ENCODE measurements around the gene CCKAR. TPM values are rescaled to one million over a fixed set of nuclear protein-coding genes. Genes with fewer than 3 reads are reported as not detected.

Gene CCKAR
- total RNA-seq, 4 donors from 2014 or later: 0.27 to 0.79 TPM; not detected in 2

- H3K4me3 ChIP-seq: no peak overlapping the region
- H3K36me3 ChIP-seq: no peaks in the 10 kb centered on the region
- no peaks in the 10 kb centered on the region for H3K9me3 ChIP-seq
- no peaks in the 10 kb centered on the region for H3K27me3 ChIP-seq
- peak overlapping the region; percentile 57 to 69 (median 63) for H3K27ac ChIP-seq
- peaks cover 0 to 12% (median 0%) of the 10 kb centered on the region in 4 donors for H3K4me1 ChIP-seq
- intact Hi-C loops (cut with DNase I; ENCODE audit: low total_unique reads) (no loop called here), in situ Hi-C loops (cut with MboI; ENCODE audit: low pct_ligation_motif_present in 1 of 4, low pct_unique_long_range_greater_than_20kb in 1 of 4, low sequenced_read_pairs in 3 of 4) (no loop called here)
- WGBS, 2 donors (ENCODE audit: low coverage in 1 of 2): 47 to 59% methylated on average over 2 to 3 of the region's 3 CpGs
- TF ChIP-seq POLR2AphosphoS5 (IDR thresholded peaks at IDR 0.05): peak; percentile 67 to 86 (median 70)
- TF ChIP-seq CTCF (IDR thresholded peaks at IDR 0.05): no peak
- no peak for DNase-seq
Measured at GRCh38 chr4:26482508-26483462, 7.5 kb downstream of the CCKAR start.

GRCh38 chr4:26478330-26478729, 12.0 kb downstream of the CCKAR start:
- no peak overlapping the region for H3K27ac ChIP-seq
- in situ Hi-C loops (cut with MboI; ENCODE audit: low pct_ligation_motif_present in 1 of 4, low pct_unique_long_range_greater_than_20kb in 1 of 4, low sequenced_read_pairs in 3 of 4): no loop called here
- peaks cover 0 to 7% (median 0%) of the 10 kb centered on the region in 4 donors for H3K4me1 ChIP-seq
- H3K9me3 ChIP-seq: no peaks in the 10 kb centered on the region
- H3K36me3 ChIP-seq: no peaks in the 10 kb centered on the region
- H3K27me3 ChIP-seq: no peaks in the 10 kb centered on the region
- no peak overlapping the region for H3K4me3 ChIP-seq
- DNase-seq: no peak
- TF ChIP-seq POLR2A (IDR thresholded peaks at IDR 0.05): no peak
- TF ChIP-seq EP300 (IDR thresholded peaks at IDR 0.05; ENCODE audit: low read depth): no peak
- TF ChIP-seq POLR2AphosphoS5 (IDR thresholded peaks at IDR 0.05): no peak
- TF ChIP-seq CTCF (IDR thresholded peaks at IDR 0.05): no peak
- intact Hi-C loops (cut with DNase I; ENCODE audit: low total_unique reads): no loop called here
- WGBS, 2 donors (ENCODE audit: low coverage in 1 of 2): 74 to 81% methylated on average over 9 to 13 of the region's 13 CpGs

- 71 to 74% methylated on average over 3 to 5 of the region's 5 CpGs for WGBS, 2 donors (ENCODE audit: low coverage in 1 of 2)
- Histone ChIP-seq H3K4me1 (no peaks in the 10 kb centered on the region), H3K9me3 (no peaks in the 10 kb centered on the region), H3K36me3 (no peaks in the 10 kb centered on the region), H3K4me3 (no peak overlapping the region), H3K27ac (no peak overlapping the region), H3K27me3 (no peaks in the 10 kb centered on the region)
- in situ Hi-C loops (cut with MboI; ENCODE audit: low pct_ligation_motif_present in 1 of 4, low pct_unique_long_range_greater_than_20kb in 1 of 4, low sequenced_read_pairs in 3 of 4): no loop called here
- intact Hi-C loops (cut with DNase I; ENCODE audit: low total_unique reads): no loop called here
- DNase-seq: no peak
- no peak for TF ChIP-seq POLR2AphosphoS5 (IDR thresholded peaks at IDR 0.05)
- no peak for TF ChIP-seq POLR2A (IDR thresholded peaks at IDR 0.05)
- TF ChIP-seq EP300 (IDR thresholded peaks at IDR 0.05; ENCODE audit: low read depth): no peak
- TF ChIP-seq CTCF (IDR thresholded peaks at IDR 0.05): no peak
Measured at GRCh38 chr4:26476545-26476944, 13.7 kb downstream of the CCKAR start.

- in situ Hi-C loops (cut with MboI; ENCODE audit: low pct_ligation_motif_present in 1 of 4, low pct_unique_long_range_greater_than_20kb in 1 of 4, low sequenced_read_pairs in 3 of 4): no loop called here
- Histone ChIP-seq H3K4me3 (no peak overlapping the region), H3K27me3 (no peaks in the 10 kb centered on the region), H3K4me1 (no peaks in the 10 kb centered on the region), H3K27ac (no peak overlapping the region), H3K36me3 (no peaks in the 10 kb centered on the region), H3K9me3 (no peaks in the 10 kb centered on the region)
- no peak for TF ChIP-seq POLR2AphosphoS5 (IDR thresholded peaks at IDR 0.05)
- TF ChIP-seq POLR2A (IDR thresholded peaks at IDR 0.05): no peak
- no peak for TF ChIP-seq CTCF (IDR thresholded peaks at IDR 0.05)
- TF ChIP-seq EP300 (IDR thresholded peaks at IDR 0.05; ENCODE audit: low read depth): no peak
- DNase-seq: no peak
- 83 to 100% methylated on average over 1 to 8 of the region's 8 CpGs for WGBS, 2 donors (ENCODE audit: low coverage in 1 of 2)
- intact Hi-C loops (cut with DNase I; ENCODE audit: low total_unique reads): no loop called here
Measured at GRCh38 chr4:26475716-26476115, 14.6 kb downstream of the CCKAR start.

Data from transverse colon (tissue), 4 donors.